ENCODE measurements around the gene RPL35.

The RPL35 gene

GRCh38 chr9:124809741-124810500 is 51.8 kb downstream of the RPL35 start:
- H3K36me3 ChIP-seq (ENCODE audit: control insufficient read depth in 1 of 2, insufficient read depth in 2 of 2, low read length in 2 of 2), result no peaks in the 10 kb centered on the region
- H3K27me3 ChIP-seq (ENCODE audit: control insufficient read depth in 1 of 2, insufficient read depth in 2 of 2, low read length in 2 of 2), result no peaks in the 10 kb centered on the region
- H3K4me1 ChIP-seq (ENCODE audit: control insufficient read depth in 1 of 2, insufficient read depth in 2 of 2, low read length in 2 of 2), result no peaks in the 10 kb centered on the region
- no peak overlapping the region for H3K4me3 ChIP-seq (ENCODE audit: low read depth in 1 of 2, low read length in 2 of 2)
- H3K9me3 ChIP-seq (ENCODE audit: control insufficient read depth in 1 of 2, low read length in 2 of 2), result no peaks in the 10 kb centered on the region
- H3K9ac ChIP-seq (ENCODE audit: low read depth in 1 of 2, low read length in 2 of 2), result no peak overlapping the region
- no peak overlapping the region for H3K27ac ChIP-seq (ENCODE audit: low read depth, low read length)

- Histone ChIP-seq H3K27ac (ENCODE audit: low read depth, low read length) (no peak overlapping the region), H3K36me3 (ENCODE audit: control insufficient read depth in 1 of 2, insufficient read depth in 2 of 2, low read length in 2 of 2) (no peaks in the 10 kb centered on the region), H3K4me3 (ENCODE audit: low read depth in 1 of 2, low read length in 2 of 2) (no peak overlapping the region), H3K9me3 (ENCODE audit: control insufficient read depth in 1 of 2, low read length in 2 of 2) (no peaks in the 10 kb centered on the region), H3K4me1 (ENCODE audit: control insufficient read depth in 1 of 2, insufficient read depth in 2 of 2, low read length in 2 of 2) (no peaks in the 10 kb centered on the region), H3K27me3 (ENCODE audit: control insufficient read depth in 1 of 2, insufficient read depth in 2 of 2, low read length in 2 of 2) (no peaks in the 10 kb centered on the region), H3K9ac (ENCODE audit: low read depth in 1 of 2, low read length in 2 of 2) (no peak overlapping the region)
Observed at GRCh38 chr9:124809211-124809610, 52.5 kb downstream of the RPL35 start.

- H3K9me3 ChIP-seq (ENCODE audit: control insufficient read depth in 1 of 2, low read length in 2 of 2), result no peaks in the 10 kb centered on the region
- H3K36me3 ChIP-seq (ENCODE audit: control insufficient read depth in 1 of 2, insufficient read depth in 2 of 2, low read length in 2 of 2), result no peaks in the 10 kb centered on the region
- H3K9ac ChIP-seq (ENCODE audit: low read depth in 1 of 2, low read length in 2 of 2), result no peak overlapping the region
- H3K27me3 ChIP-seq (ENCODE audit: control insufficient read depth in 1 of 2, insufficient read depth in 2 of 2, low read length in 2 of 2), result no peaks in the 10 kb centered on the region
- no peak overlapping the region for H3K4me3 ChIP-seq (ENCODE audit: low read depth in 1 of 2, low read length in 2 of 2)
- H3K4me1 ChIP-seq (ENCODE audit: control insufficient read depth in 1 of 2, insufficient read depth in 2 of 2, low read length in 2 of 2), result no peaks in the 10 kb centered on the region
- no peak overlapping the region for H3K27ac ChIP-seq (ENCODE audit: low read depth, low read length)
Observed at GRCh38 chr9:124808246-124808956, 53.4 kb downstream of the RPL35 start.

All from duodenal mucosa (tissue), 2 donors.